OCI-LY3 (cell line): Measurements from ENCODE around the gene MAP3K4.

Experiments
- H2AFZ ChIP-seq: fragments of 200-600, 300-600 bp; shearing (Covaris generic); 2 replicates; pipeline ENCODE4 v1.6.0; 2014; ENCODE audit warnings: antibody characterized with exemption, low read depth, low read length
- H3K27ac ChIP-seq: fragments of 200-600, 300-600 bp; sonication (generic); 2 replicates; pipeline ENCODE4 v1.5.1; 2014; ENCODE audit warnings: mild to moderate bottlenecking, low read length, moderate library complexity, mixed read lengths
- H3K27me3 ChIP-seq: fragments of 200-600, 300-600 bp; sonication (generic); 2 replicates; pipeline ENCODE4 v1.6.1; 2014; ENCODE audit warnings: low read depth, low read length, mixed read lengths
- H3K36me3 ChIP-seq: fragments of 200-600, 300-600 bp; sonication (generic); replicated peaks from 2 replicates; pipeline ENCODE3; 2014; ENCODE audit warnings: low read depth, low read length, mixed read lengths
- H3K4me1 ChIP-seq: fragments of 300-600, 200-600 bp; sonication (generic); 2 replicates; pipeline ENCODE4 v1.6.1; 2014; ENCODE audit warnings: low read length, mixed read lengths
- H3K4me2 ChIP-seq: fragments of 200-600, 300-600 bp; sonication (generic); 2 replicates; pipeline ENCODE4 v1.6.1; 2014; ENCODE audit warnings: low read length, mixed read lengths
- H3K4me3 ChIP-seq: fragments of 300-600, 200-600 bp; sonication (generic); 2 replicates; pipeline ENCODE4 v1.5.1; 2014; ENCODE audit warnings: antibody characterized with exemption, mild to moderate bottlenecking, low read length, moderate library complexity
- H3K79me2 ChIP-seq: fragments of 300-600, 200-600 bp; shearing (Covaris generic); 2 replicates; pipeline ENCODE4 v1.6.1; 2014; ENCODE audit warnings: mild to moderate bottlenecking, low read length, mixed read lengths
- H3K9ac ChIP-seq: fragments of 300-600, 200-600 bp; shearing (Covaris generic); 2 replicates; pipeline ENCODE4 v1.6.0; 2014; ENCODE audit warnings: mild to moderate bottlenecking, low read length, moderate library complexity
- H3K9me3 ChIP-seq: fragments of 200-600, 300-600 bp; shearing (Covaris generic); 2 replicates; pipeline ENCODE4 v1.6.1; 2014; ENCODE audit warnings: low read length, mixed read lengths; ENCODE audit not compliant: insufficient read depth
- H4K20me1 ChIP-seq: fragments of 200-600, 300-600 bp; sonication (generic); 2 replicates; pipeline ENCODE4 v1.6.1; 2016; ENCODE audit warnings: low read length, mixed read lengths; ENCODE audit not compliant: insufficient read depth
- CTCF ChIP-seq: fragments of 200-600, 300-600 bp; sonication (generic); IDR thresholded peaks from 2 replicates; pipeline ENCODE4 v1.5.1; 2014; ENCODE audit warnings: antibody characterized with exemption, low read length, low read depth
- EZH2phosphoT487 ChIP-seq: fragments of 200-600 bp; shearing (Covaris generic); IDR thresholded peaks from 2 replicates; pipeline ENCODE4 v1.6.1; 2018; ENCODE audit warnings: antibody characterized with exemption, mixed run types, low read depth

The MAP3K4 gene

DNA sequence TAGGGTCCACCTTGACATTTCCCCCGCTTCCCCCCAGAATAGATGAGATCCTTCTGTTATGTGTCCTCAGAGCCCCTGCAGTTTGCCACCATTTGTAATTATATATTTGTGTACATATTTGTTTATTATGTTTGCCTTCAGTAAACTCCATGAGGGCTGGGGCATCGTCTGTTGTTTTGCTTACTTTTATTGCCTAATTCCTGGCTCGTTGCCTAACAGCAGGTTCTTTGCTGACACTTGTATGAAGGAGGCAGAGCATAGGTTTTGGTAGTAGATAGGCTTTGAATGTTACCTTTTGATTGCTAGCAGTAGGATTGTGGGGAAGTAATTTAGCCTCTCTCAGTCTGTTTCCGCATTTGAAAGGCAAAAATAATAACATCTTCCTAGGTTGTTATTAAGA is 9.9 kb downstream of the MAP3K4 start:
- Histone ChIP-seq H3K4me2 (0 out of 2 replicates have a peak overlapping the region, but pooled peaks have one; percentile 0), H3K9ac (no peak overlapping the region), H2AFZ (no peak overlapping the region), H3K4me1 (peaks cover 8% of the 10 kb centered on the region), H3K4me3 (no peak overlapping the region), H3K27me3 (no peaks in the 10 kb centered on the region), H3K27ac (no peak overlapping the region), H3K9me3 (no peaks in the 10 kb centered on the region), H3K36me3 (peaks cover 16% of the 10 kb centered on the region), H3K79me2 (peaks cover 87% of the 10 kb centered on the region), H4K20me1 (peaks cover 72% of the 10 kb centered on the region)
- TF ChIP-seq CTCF, result no peak
- TF ChIP-seq EZH2phosphoT487, result no peak

DNA sequence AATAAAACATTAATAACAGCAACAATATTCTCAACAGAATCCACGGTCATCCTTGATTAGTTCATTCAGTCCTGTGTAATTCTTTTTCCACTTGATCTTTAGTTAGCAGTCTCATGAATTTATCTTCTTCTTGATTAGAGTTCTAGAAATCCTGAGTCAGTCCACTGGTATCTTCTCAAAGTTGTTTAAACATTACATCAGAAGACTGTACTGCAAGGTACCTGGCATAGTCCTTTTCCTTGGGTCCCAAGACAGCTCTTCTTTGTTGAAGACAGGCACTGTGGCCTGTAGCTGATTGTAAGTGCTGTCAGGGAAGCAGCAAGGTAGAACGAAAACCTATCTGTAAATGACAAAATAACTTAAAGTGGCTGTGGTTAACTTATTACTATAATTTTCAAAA is 11.8 kb downstream of the MAP3K4 start:
- Histone ChIP-seq H3K79me2 (peaks cover 86% of the 10 kb centered on the region), H3K27ac (no peak overlapping the region)
- TF ChIP-seq EZH2phosphoT487 (no peak), CTCF (no peak)

GRCh38 chr6:161008245-161008644 is 16.7 kb downstream of the MAP3K4 start:
- Histone ChIP-seq H3K4me2 (no peak overlapping the region), H3K36me3 (no peaks in the 10 kb centered on the region), H3K9ac (no peak overlapping the region), H3K79me2 (peaks cover 90% of the 10 kb centered on the region), H3K4me1 (no peaks in the 10 kb centered on the region), H3K9me3 (no peaks in the 10 kb centered on the region), H3K27ac (no peak overlapping the region), H4K20me1 (peaks cover 65% of the 10 kb centered on the region), H3K27me3 (no peaks in the 10 kb centered on the region), H3K4me3 (no peak overlapping the region), H2AFZ (no peak overlapping the region)
- TF ChIP-seq CTCF (no peak), EZH2phosphoT487 (no peak)

More for the DNA sequence above, 11.8 kb downstream of the MAP3K4 start:
- Histone ChIP-seq H3K27me3 (no peaks in the 10 kb centered on the region), H3K36me3 (peaks cover 4% of the 10 kb centered on the region), H3K9ac (no peak overlapping the region), H3K4me3 (no peak overlapping the region), H3K4me2 (no peak overlapping the region), H3K4me1 (peaks cover 8% of the 10 kb centered on the region), H4K20me1 (peaks cover 68% of the 10 kb centered on the region), H3K9me3 (no peaks in the 10 kb centered on the region), H2AFZ (no peak overlapping the region)

DNA sequence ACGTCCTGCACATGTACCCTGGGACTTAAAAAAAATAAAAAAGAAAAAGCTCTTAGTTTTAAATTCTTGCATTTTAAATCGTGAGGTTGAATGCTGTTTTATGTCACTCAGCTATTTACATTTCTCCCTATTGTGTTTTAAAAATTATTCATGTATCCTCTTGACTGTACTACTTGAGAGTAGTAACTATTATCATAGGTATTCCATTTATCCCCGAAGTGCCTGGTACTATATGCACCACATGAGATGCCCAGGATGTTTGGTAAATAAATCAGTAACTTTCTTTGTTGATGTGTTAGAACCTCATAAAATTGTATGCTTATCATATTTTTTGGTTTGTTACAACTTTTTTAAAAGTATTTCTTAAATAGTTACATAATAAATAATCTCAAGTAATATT is 18.4 kb downstream of the MAP3K4 start:
- Histone ChIP-seq H3K79me2 (peaks cover 92% of the 10 kb centered on the region), H4K20me1 (peaks cover 70% of the 10 kb centered on the region), H3K27me3 (no peaks in the 10 kb centered on the region), H3K4me1 (no peaks in the 10 kb centered on the region), H3K4me2 (no peak overlapping the region), H3K9me3 (no peaks in the 10 kb centered on the region), H3K4me3 (no peak overlapping the region), H3K9ac (no peak overlapping the region), H2AFZ (no peak overlapping the region), H3K36me3 (no peaks in the 10 kb centered on the region), H3K27ac (no peak overlapping the region)
- TF ChIP-seq EZH2phosphoT487, result no peak
- no peak for TF ChIP-seq CTCF
